GM18858 (cell line): ENCODE results near the gene LRTM2.

Experiments used
- ATAC-seq: cut with Tn5 transposase; IDR thresholded peaks from one replicate; pipeline ENCODE4 v1.9.1; 2021; ENCODE audit not compliant: unreplicated experiment

LRTM2 gene

DNA sequence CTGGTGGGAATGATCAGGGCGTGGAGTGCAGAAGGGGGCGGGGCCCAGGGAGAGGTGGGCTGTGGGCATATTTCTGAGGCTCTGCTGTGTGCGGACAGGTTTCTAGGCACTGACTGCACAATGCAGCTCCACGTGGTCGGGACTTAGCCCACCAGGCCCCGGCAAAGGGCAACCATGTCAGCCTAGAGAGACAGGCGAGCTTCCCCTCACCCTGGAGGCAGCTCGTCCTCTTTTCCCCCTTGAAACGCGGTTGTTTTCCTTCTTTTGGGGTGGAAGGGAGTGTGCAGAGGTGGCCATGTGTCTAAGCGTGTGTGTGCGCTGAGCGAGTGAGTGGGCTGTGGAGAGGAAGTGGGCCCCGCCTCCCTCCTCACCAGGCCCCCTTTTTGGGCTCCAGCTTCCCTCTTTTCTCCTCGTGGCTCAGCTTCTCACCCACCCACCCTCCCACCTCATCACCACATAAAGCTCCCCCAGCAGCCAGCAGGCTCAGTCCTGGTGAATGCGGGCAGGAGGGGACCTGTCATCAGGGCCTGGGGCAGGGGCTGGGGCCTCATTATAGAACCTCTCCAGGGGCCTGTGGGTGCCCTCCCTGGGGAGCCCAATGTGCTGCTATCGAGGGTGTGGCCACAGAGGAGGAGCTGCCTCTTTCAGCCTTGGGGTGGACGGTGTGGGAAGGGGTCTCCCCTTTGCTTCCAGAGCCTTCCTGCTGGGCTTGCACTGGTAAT is 22.0 kb downstream of the LRTM2 start:
- ATAC-seq: no peak

- no peak for ATAC-seq
These were observed 22.7 kb downstream of the LRTM2 start for GRCh38 chr12:1842905-1843640.

DNA sequence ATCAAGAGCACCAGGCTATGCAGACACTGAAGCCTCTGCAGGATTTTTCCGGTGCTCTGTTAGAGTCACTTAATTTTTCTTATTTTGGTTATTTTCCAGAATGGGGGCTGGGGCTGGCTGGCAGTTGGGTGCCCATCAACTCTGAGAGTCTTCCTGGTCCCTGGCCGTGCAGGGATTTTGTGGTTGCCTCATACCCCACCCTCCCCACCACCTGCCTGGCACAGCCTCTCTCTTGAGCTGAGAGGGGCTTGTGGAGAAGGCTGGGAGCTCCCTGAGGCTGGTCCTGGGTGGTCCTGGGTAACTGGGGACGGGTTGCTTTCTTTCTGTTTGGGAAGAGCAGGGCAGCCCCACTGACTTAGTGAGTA is 23.3 kb downstream of the LRTM2 start:
- no peak for ATAC-seq

- no peak for ATAC-seq
These were observed 23.9 kb downstream of the LRTM2 start for GRCh38 chr12:1844223-1844622.

- no peak for ATAC-seq
These were observed 24.5 kb downstream of the LRTM2 start for GRCh38 chr12:1844661-1845409.

- ATAC-seq: no peak
These were observed 25.1 kb downstream of the LRTM2 start for GRCh38 chr12:1845427-1845826.

- ATAC-seq: no peak
These were observed 25.5 kb downstream of the LRTM2 start for GRCh38 chr12:1845886-1846285.

DNA sequence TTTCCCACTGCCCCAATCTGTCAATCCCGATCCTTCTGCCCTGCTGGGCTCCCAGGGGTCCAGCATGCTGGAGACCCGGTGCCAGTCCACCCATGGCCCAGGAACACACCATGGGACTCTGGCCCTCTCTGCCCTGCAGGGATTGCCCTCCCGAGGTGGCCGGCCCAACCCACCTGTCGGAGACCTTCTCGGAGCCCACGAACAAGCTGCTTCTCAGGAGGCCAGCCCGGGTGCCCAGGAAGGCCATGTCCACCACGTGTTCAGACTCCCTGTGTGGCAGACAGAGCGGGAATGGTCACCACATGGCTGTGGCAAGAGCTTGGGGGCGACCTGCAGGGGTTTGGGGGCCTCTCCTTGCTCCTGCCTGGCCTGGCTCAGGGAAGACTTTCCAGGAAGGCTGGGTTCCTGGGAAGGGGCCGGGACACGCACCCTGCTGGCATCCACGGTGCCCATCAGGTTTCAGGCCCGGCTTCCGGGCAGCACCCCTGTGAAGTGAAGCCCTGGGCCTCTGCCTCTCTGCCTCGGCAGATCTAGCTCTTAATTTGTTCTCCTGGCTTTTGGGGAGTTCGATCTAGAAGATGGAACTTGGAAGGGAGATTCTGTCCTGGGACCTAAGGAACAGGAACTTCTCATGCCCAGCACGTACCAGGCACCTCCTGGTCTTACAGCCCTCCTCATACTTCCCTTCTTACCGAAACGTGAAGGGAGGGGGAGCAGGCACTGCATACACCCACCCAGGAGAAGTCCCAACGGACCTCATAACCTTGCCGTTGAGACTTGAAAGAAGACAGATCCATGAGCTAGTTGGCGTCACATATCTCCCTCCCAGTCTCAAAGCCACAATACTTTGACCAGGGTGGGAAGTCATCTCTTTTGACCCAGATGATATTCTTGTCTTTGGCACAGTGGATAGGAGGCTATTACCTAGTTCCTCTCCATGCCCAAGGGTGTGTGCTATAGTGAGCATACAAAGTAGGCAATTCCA is 26.3 kb downstream of the LRTM2 start:
- no peak for ATAC-seq

- no peak for ATAC-seq
These were observed 27.0 kb downstream of the LRTM2 start for GRCh38 chr12:1847411-1847810.

- ATAC-seq: no peak
These were observed 27.8 kb downstream of the LRTM2 start for GRCh38 chr12:1848146-1848545.

DNA sequence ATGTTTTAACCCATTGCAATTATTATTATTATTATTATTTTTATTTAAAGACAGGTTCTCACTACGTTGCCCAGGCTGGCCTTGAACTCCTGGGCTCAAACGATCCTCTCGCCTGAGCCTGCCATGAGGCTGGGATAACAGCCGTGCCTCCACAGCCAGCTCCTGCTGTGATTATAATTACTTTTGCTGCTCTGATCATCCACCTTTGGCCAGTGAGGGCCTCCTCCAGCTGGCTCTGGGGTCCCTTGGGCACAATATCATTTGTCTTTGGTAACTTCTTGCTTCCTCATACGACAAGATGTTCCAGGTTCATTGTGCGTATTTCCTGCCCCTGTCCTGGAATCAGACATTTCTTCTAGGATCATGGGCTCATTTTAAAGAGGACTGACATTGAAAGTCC is 28.4 kb downstream of the LRTM2 start:
- no peak for ATAC-seq

DNA sequence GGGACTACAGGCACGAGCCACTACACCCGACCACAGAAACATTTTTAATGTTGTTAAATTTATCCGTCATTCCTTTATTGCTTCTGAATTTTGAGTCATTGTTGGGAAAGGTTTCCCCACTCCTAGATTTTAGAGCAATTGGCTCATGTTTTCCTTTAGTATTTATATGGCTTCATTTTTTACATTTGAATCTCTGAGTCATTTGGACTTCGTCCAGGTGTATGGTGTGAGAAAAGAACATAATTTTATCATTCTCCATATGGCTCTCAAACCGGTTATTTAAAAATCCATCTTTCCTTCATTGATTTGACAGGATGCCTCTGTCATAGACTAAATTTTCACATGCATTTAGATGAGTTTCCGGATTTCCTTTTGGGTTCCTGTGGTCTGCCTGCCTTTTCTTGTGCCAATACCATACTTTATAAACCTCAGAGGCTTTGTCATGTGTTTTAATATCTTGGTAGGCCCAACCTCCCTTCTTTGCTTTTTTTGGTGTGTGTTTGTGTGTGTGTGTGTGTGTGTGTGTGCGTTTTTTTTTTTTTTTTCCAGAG is 30.9 kb downstream of the LRTM2 start:
- no peak for ATAC-seq

- ATAC-seq: no peak
These were observed 31.7 kb downstream of the LRTM2 start for GRCh38 chr12:1852076-1852475.

- ATAC-seq: no peak
These were observed 33.4 kb downstream of the LRTM2 start for GRCh38 chr12:1853716-1854115.

- ATAC-seq: no peak
These were observed 34.9 kb downstream of the LRTM2 start for GRCh38 chr12:1855241-1855640.

DNA sequence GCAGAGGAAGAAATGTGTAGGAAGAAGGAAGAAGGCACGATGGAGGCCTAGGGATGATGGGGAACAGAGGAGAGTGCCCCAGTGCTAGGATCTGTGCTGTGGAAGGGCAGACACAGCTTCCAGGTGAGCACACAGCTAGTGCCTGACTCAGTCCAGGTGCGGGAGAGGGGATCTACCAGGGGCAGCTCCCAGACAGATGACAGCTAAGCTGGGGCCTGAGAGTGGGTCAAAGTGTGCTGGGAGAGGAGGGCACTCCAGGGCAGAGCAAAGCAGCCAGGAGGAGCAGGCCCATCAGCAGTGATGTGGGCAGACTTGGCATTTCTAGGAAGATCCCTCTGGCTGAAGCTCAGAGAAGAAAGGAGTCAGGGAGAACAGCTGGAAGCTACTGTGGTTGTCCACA is 36.7 kb downstream of the LRTM2 start:
- ATAC-seq: no peak

GRCh38 chr12:1857821-1858220 is 37.5 kb downstream of the LRTM2 start:
- no peak for ATAC-seq

- ATAC-seq: no peak
These were observed 38.1 kb downstream of the LRTM2 start for GRCh38 chr12:1858456-1858855.

DNA sequence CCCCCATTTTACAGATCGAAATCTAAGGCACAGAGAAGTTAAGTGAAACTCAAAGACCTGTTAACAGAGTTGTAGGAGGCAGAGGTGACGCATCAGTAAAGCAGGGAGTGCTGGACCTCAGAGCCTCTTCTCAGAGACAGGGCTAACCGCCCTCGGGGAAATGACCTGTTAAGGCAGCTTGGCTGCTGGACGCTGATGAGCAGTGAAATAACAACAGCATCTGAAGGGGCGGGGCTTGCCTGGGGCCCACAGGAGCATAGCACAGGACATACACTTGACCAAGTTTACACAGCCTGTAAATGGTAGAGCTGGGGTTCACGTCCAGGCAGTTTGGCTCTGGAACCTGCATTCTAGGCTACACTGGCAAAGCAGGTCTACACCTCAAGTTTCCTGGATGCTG is 39.3 kb downstream of the LRTM2 start:
- ATAC-seq: no peak

DNA sequence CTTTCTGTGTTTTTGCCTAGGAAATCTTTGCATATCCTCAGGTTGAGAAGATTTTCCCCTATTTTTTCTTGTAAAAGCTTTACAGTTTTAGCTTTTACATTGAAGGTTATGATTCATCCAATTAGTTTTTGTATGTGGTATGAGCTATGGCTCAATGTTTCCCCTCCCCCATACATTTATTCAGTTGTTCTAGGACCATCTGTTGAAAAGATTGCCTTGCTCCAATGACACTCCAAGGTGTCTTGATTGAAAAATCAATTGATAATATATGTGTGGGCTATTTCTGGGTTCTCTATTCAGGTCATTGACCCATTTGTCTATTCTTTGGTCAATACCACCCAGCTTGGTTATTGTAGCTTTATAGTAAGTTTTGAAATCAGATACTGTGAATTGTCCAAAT is 42.6 kb downstream of the LRTM2 start:
- ATAC-seq: no peak

DNA sequence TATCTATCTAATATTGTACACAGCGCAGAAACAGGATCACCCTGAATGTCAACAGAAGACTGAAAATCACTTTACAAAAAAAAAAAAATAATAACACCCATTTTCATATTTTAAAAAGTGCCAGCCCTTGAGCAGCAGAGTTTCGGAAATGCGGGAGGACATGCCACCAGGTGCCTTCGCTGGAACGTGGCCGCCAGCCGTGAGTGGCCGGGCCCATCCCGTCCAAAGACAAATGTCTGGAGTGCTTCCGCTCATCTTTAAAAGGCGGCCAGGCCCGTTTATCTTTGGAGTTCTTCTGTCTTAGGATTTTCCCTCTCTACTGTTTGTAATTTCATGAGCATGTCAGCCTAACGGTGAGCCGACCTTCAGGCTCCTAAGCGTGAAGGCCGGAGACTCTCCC is 43.5 kb downstream of the LRTM2 start:
- no peak for ATAC-seq
